ENCODE results near the gene TCF4. TPM values are rescaled to one million over a fixed set of nuclear protein-coding genes. Genes with fewer than 3 reads are reported as not detected.

TCF4 gene
- total and polyA plus RNA-seq, 4 donors, result 4.3 to 15.3 (median 11.5) TPM

GRCh38 chr18:55555395-55556027 lies 32.5 kb downstream of the TCF4 start:
- H3K27ac ChIP-seq (ENCODE audit: low read depth in 1 of 2, low read length in 2 of 2), result no peak overlapping the region
- 92% methylated on average over 4 of the region's 4 CpGs for WGBS

More at GRCh38 chr18:55555395-55556027, 32.5 kb downstream of the TCF4 start:
- no peaks in the 10 kb centered on the region for H3K4me1 ChIP-seq (ENCODE audit: control insufficient read depth in 4 of 4, insufficient read depth in 4 of 4, low read length in 3 of 4)
- H3K36me3 ChIP-seq (ENCODE audit: control insufficient read depth in 4 of 4, insufficient read depth in 3 of 4, low read depth in 1 of 4, low read length in 3 of 4), result no peaks in the 10 kb centered on the region
- no peaks in the 10 kb centered on the region for H3K9me3 ChIP-seq (ENCODE audit: control insufficient read depth in 4 of 4, low read length in 3 of 4)
- H3K9ac ChIP-seq (ENCODE audit: low read depth in 1 of 2, low read length in 2 of 2), result no peak overlapping the region
- no peak for DNase-seq (ENCODE audit: low spot score)
- no peak for TF ChIP-seq RAD21 (IDR thresholded peaks at IDR 0.05)
- no peak for TF ChIP-seq FOXA2 (IDR thresholded peaks at IDR 0.05)
- TF ChIP-seq HNF4A (conservative IDR thresholded peaks at IDR 0.05), result no peak
- TF ChIP-seq ZBTB33 (IDR thresholded peaks at IDR 0.05), result no peak
- no peak for TF ChIP-seq RXRA (IDR thresholded peaks at IDR 0.05)
- no peak for TF ChIP-seq ATF3 (IDR thresholded peaks at IDR 0.05)
- no peak for TF ChIP-seq JUND (IDR thresholded peaks at IDR 0.05)
- TF ChIP-seq HNF4G (IDR thresholded peaks at IDR 0.05), result no peak
- no peak for TF ChIP-seq YY1 (IDR thresholded peaks at IDR 0.05)
- no peak for TF ChIP-seq NR2F2 (IDR thresholded peaks at IDR 0.05)
- TF ChIP-seq FOXA1 (IDR thresholded peaks at IDR 0.05), result no peak
- no peak for TF ChIP-seq GABPA (IDR thresholded peaks at IDR 0.05 in 1 of 2, conservative IDR thresholded peaks at IDR 0.05 in 1 of 2)
- no peak for TF ChIP-seq EGR1 (IDR thresholded peaks at IDR 0.05; ENCODE audit: low read depth in 2 of 2)
- no peak for TF ChIP-seq REST (IDR thresholded peaks at IDR 0.05)
- TF ChIP-seq TAF1 (conservative IDR thresholded peaks at IDR 0.05), result no peak
- TF ChIP-seq SP1 (IDR thresholded peaks at IDR 0.05), result no peak
- no peaks in the 10 kb centered on the region for H3K27me3 ChIP-seq (ENCODE audit: control insufficient read depth in 4 of 4, insufficient read depth in 4 of 4, low read length in 3 of 4)
- H3K4me3 ChIP-seq (ENCODE audit: low read depth in 1 of 3, low read length in 3 of 3), result no peak overlapping the region
